Gastrocnemius medialis (tissue), 4 donors: ENCODE measurements around the gene ZNF735.

Experiments used
- CTCF ChIP-seq, 5 experiments: fragments of 450-650 bp in 3 of 5; fragments of 200-600 bp in 2 of 5; sonication (generic) in 2 of 5; IDR thresholded peaks in 4 of 5; conservative IDR thresholded peaks in 1 of 5; 1 replicate in 4 of 5; 2 replicates in 1 of 5; pipeline ENCODE4 v1.5.1; 2016 to 2019; ENCODE audit warnings: antibody characterized with exemption in 5 of 5, mild to moderate bottlenecking in 3 of 5, moderate library complexity in 3 of 5
- POLR2A ChIP-seq, 2 donors: fragments of 450-650 bp; IDR thresholded peaks; one replicate each; pipeline ENCODE4 v1.6.1; 2017; ENCODE audit warnings: antibody characterized with exemption in 2 of 2, mild to moderate bottlenecking in 2 of 2, moderate library complexity in 2 of 2

GRCh38 chr7:64174328-64174727, 32.7 kb upstream of the ZNF735 start:
- TF ChIP-seq CTCF (IDR thresholded peaks at IDR 0.05 in 4 of 5, conservative IDR thresholded peaks at IDR 0.05 in 1 of 5): no peak
- no peak for TF ChIP-seq POLR2A (IDR thresholded peaks at IDR 0.05)
